ENCODE measurements around the gene ZBTB38. TPM values are rescaled to one million over a fixed set of nuclear protein-coding genes. Genes with fewer than 3 reads are reported as not detected.

Gene ZBTB38
- total RNA-seq, 2 experiments from 2014 or later = 27.8 to 29.6 TPM

- no peak for DNase-seq
- no peaks in the 10 kb centered on the region for H3K9me3 Mint-ChIP-seq (ENCODE audit: insufficient read depth)
- no peak for ATAC-seq
- no peaks in the 10 kb centered on the region for H3K4me1 Mint-ChIP-seq (ENCODE audit: low read depth)
- POLR2A ChIA-PET = interaction anchor here (1.4 kb wide), 1 partner anchor 20 kb away, joined by 4 read pairs; no protein-coding TSS in a partner anchor
- CTCF ChIA-PET = interaction anchor here (1.0 to 1.8 kb wide), 2 partner anchors 29 to 120 kb away, joined by 3 to 5 read pairs; no protein-coding TSS in a partner anchor
- H3K27ac Mint-ChIP-seq = no peak overlapping the region
- H3K4me3 Mint-ChIP-seq = no peak overlapping the region
- no peaks in the 10 kb centered on the region for H3K36me3 Mint-ChIP-seq (ENCODE audit: low read depth)
- H3K27me3 Mint-ChIP-seq (ENCODE audit: low read depth) = no peaks in the 10 kb centered on the region
Observed at GRCh38 chr3:141331377-141332318, 36.7 kb upstream of the ZBTB38 start.

- H3K36me3 Mint-ChIP-seq (ENCODE audit: low read depth) = no peaks in the 10 kb centered on the region
Observed at GRCh38 chr3:141332416-141332815, 35.9 kb upstream of the ZBTB38 start.

GRCh38 chr3:141333836-141334626 lies 34.3 kb upstream of the ZBTB38 start:
- ChIA-PET CTCF (interaction anchor here (1.1 kb wide), 1 partner anchor 22 kb away, joined by 5 read pairs; no protein-coding TSS in a partner anchor), POLR2A (no interaction called here)
- Mint-ChIP-seq H3K27me3 (ENCODE audit: low read depth) (peaks cover 2% of the 10 kb centered on the region), H3K36me3 (ENCODE audit: low read depth) (no peaks in the 10 kb centered on the region), H3K4me3 (no peak overlapping the region), H3K4me1 (ENCODE audit: low read depth) (no peaks in the 10 kb centered on the region), H3K9me3 (ENCODE audit: insufficient read depth) (no peaks in the 10 kb centered on the region), H3K27ac (no peak overlapping the region)
- DNase-seq = no peak
- ATAC-seq = no peak

More at GRCh38 chr3:141332416-141332815, 35.9 kb upstream of the ZBTB38 start:
- POLR2A ChIA-PET = no interaction called here
- no peak overlapping the region for H3K27ac Mint-ChIP-seq
- H3K4me3 Mint-ChIP-seq = no peak overlapping the region
- ATAC-seq = no peak
- CTCF ChIA-PET = interaction anchor here (1.0 to 1.8 kb wide), 2 partner anchors 28 to 120 kb away, joined by 3 to 5 read pairs; no protein-coding TSS in a partner anchor
- H3K4me1 Mint-ChIP-seq (ENCODE audit: low read depth) = no peaks in the 10 kb centered on the region
- no peaks in the 10 kb centered on the region for H3K9me3 Mint-ChIP-seq (ENCODE audit: insufficient read depth)
- peaks cover 1% of the 10 kb centered on the region for H3K27me3 Mint-ChIP-seq (ENCODE audit: low read depth)
- DNase-seq = no peak

- POLR2A ChIA-PET = no interaction called here
- no peak for DNase-seq
- no peaks in the 10 kb centered on the region for H3K36me3 Mint-ChIP-seq (ENCODE audit: low read depth)
- H3K9me3 Mint-ChIP-seq (ENCODE audit: insufficient read depth) = no peaks in the 10 kb centered on the region
- CTCF ChIA-PET = interaction anchor here (1.7 kb wide), 1 partner anchor 120 kb away, joined by 4 read pairs; no protein-coding TSS in a partner anchor
- no peak for ATAC-seq
- H3K4me3 Mint-ChIP-seq = no peak overlapping the region
- H3K4me1 Mint-ChIP-seq (ENCODE audit: low read depth) = no peaks in the 10 kb centered on the region
- H3K27me3 Mint-ChIP-seq (ENCODE audit: low read depth) = peaks cover 2% of the 10 kb centered on the region
- no peak overlapping the region for H3K27ac Mint-ChIP-seq
Observed at GRCh38 chr3:141334627-141335250, 33.6 kb upstream of the ZBTB38 start.

- H3K4me3 Mint-ChIP-seq = no peak overlapping the region
- no peaks in the 10 kb centered on the region for H3K36me3 Mint-ChIP-seq (ENCODE audit: low read depth)
- DNase-seq = no peak
- ChIA-PET CTCF (interaction anchor here (0.9 to 1.7 kb wide), 2 partner anchors 24 to 119 kb away, joined by 3 to 4 read pairs; no protein-coding TSS in a partner anchor), POLR2A (no interaction called here)
- no peaks in the 10 kb centered on the region for H3K4me1 Mint-ChIP-seq (ENCODE audit: low read depth)
- no peaks in the 10 kb centered on the region for H3K9me3 Mint-ChIP-seq (ENCODE audit: insufficient read depth)
- H3K27ac Mint-ChIP-seq = no peak overlapping the region
- no peak for ATAC-seq
- peaks cover 2% of the 10 kb centered on the region for H3K27me3 Mint-ChIP-seq (ENCODE audit: low read depth)
Observed at GRCh38 chr3:141335531-141336061, 32.7 kb upstream of the ZBTB38 start.

GRCh38 chr3:141336672-141337522 lies 31.4 kb upstream of the ZBTB38 start:
- H3K4me3 Mint-ChIP-seq = no peak overlapping the region
- H3K27me3 Mint-ChIP-seq (ENCODE audit: low read depth) = peaks cover 8% of the 10 kb centered on the region
- no peaks in the 10 kb centered on the region for H3K9me3 Mint-ChIP-seq (ENCODE audit: insufficient read depth)
- ATAC-seq (no peak), DNase-seq (no peak)
- H3K4me1 Mint-ChIP-seq (ENCODE audit: low read depth) = no peaks in the 10 kb centered on the region
- no peaks in the 10 kb centered on the region for H3K36me3 Mint-ChIP-seq (ENCODE audit: low read depth)
- POLR2A ChIA-PET = no interaction called here
- CTCF ChIA-PET = interaction anchor here (1.0 kb wide), 1 partner anchor 24 kb away, joined by 5 read pairs; no protein-coding TSS in a partner anchor
- no peak overlapping the region for H3K27ac Mint-ChIP-seq

- Mint-ChIP-seq H3K36me3 (ENCODE audit: low read depth) (no peaks in the 10 kb centered on the region), H3K9me3 (ENCODE audit: insufficient read depth) (no peaks in the 10 kb centered on the region), H3K27ac (no peak overlapping the region), H3K4me1 (ENCODE audit: low read depth) (no peaks in the 10 kb centered on the region), H3K27me3 (ENCODE audit: low read depth) (peaks cover 8% of the 10 kb centered on the region), H3K4me3 (no peak overlapping the region)
- CTCF ChIA-PET = interaction anchor here (1.0 kb wide), 1 partner anchor 23 kb away, joined by 5 read pairs; no protein-coding TSS in a partner anchor
- ATAC-seq = no peak
- DNase-seq = no peak
- POLR2A ChIA-PET = no interaction called here
Observed at GRCh38 chr3:141337523-141337854, 30.8 kb upstream of the ZBTB38 start.

- H3K4me1 Mint-ChIP-seq (ENCODE audit: low read depth) = no peaks in the 10 kb centered on the region
- no peaks in the 10 kb centered on the region for H3K36me3 Mint-ChIP-seq (ENCODE audit: low read depth)
- POLR2A ChIA-PET = no interaction called here
- DNase-seq = no peak
- no peak overlapping the region for H3K4me3 Mint-ChIP-seq
- H3K27me3 Mint-ChIP-seq (ENCODE audit: low read depth) = peaks cover 9% of the 10 kb centered on the region
- CTCF ChIA-PET = no interaction called here
- H3K9me3 Mint-ChIP-seq (ENCODE audit: insufficient read depth) = no peaks in the 10 kb centered on the region
- H3K27ac Mint-ChIP-seq = no peak overlapping the region
- ATAC-seq = no peak
Observed at GRCh38 chr3:141337991-141338390, 30.3 kb upstream of the ZBTB38 start.

- Mint-ChIP-seq H3K9me3 (ENCODE audit: insufficient read depth) (no peaks in the 10 kb centered on the region), H3K27me3 (ENCODE audit: low read depth) (peaks cover 11% of the 10 kb centered on the region), H3K4me1 (ENCODE audit: low read depth) (no peaks in the 10 kb centered on the region), H3K36me3 (ENCODE audit: low read depth) (no peaks in the 10 kb centered on the region), H3K27ac (no peak overlapping the region), H3K4me3 (no peak overlapping the region)
- POLR2A ChIA-PET = no interaction called here
- CTCF ChIA-PET = interaction anchor here (1.0 kb wide), 1 partner anchor 22 kb away, joined by 3 read pairs; no protein-coding TSS in a partner anchor
- ATAC-seq = no peak
- DNase-seq = no peak
Observed at GRCh38 chr3:141338881-141339280, 29.4 kb upstream of the ZBTB38 start.

GRCh38 chr3:141341536-141341935 lies 26.8 kb upstream of the ZBTB38 start:
- H3K27ac Mint-ChIP-seq = no peak overlapping the region
- no peaks in the 10 kb centered on the region for H3K36me3 Mint-ChIP-seq (ENCODE audit: low read depth)
- H3K4me1 Mint-ChIP-seq (ENCODE audit: low read depth) = no peaks in the 10 kb centered on the region
- DNase-seq (no peak), ATAC-seq (no peak)
- ChIA-PET POLR2A (no interaction called here), CTCF (no interaction called here)
- H3K9me3 Mint-ChIP-seq (ENCODE audit: insufficient read depth) = no peaks in the 10 kb centered on the region
- H3K4me3 Mint-ChIP-seq = no peak overlapping the region
- peaks cover 11% of the 10 kb centered on the region for H3K27me3 Mint-ChIP-seq (ENCODE audit: low read depth)

GRCh38 chr3:141342386-141342785 lies 25.9 kb upstream of the ZBTB38 start:
- H3K36me3 Mint-ChIP-seq (ENCODE audit: low read depth) = no peaks in the 10 kb centered on the region
- no peak for ATAC-seq
- ChIA-PET POLR2A (no interaction called here), CTCF (interaction anchor here (0.7 to 1.8 kb wide), 4 partner anchors 18 to 110 kb away, joined by 3 to 10 read pairs (median 4); no protein-coding TSS in a partner anchor)
- peaks cover 10% of the 10 kb centered on the region for H3K27me3 Mint-ChIP-seq (ENCODE audit: low read depth)
- H3K27ac Mint-ChIP-seq = no peak overlapping the region
- no peaks in the 10 kb centered on the region for H3K4me1 Mint-ChIP-seq (ENCODE audit: low read depth)
- no peak overlapping the region for H3K4me3 Mint-ChIP-seq
- DNase-seq = no peak
- no peaks in the 10 kb centered on the region for H3K9me3 Mint-ChIP-seq (ENCODE audit: insufficient read depth)

Data from activated CD8-positive, alpha-beta T cell treated with anti-CD3 and anti-CD28 coated beads, Interleukin-2, amount 10 ng/mL, durations not matched to agents 7 days and 5 days (primary cell).